NB4 (cell line): Measurements from ENCODE around the gene NOL11.

Source experiments
- DNase-seq: peaks from one replicate; pipeline ENCODE4 v3.0.0; 2010; ENCODE audit warnings: low read depth
- H3K4me3 ChIP-seq: one replicate; pipeline ENCODE4 v1.5.1; 2011; ENCODE audit warnings: mild to moderate bottlenecking, low read depth, low read length, moderate library complexity
- MYC ChIP-seq: IDR thresholded peaks from 2 replicates; pipeline ENCODE4 v1.6.1; 2011; ENCODE audit warnings: low read depth, low read length
- POLR2A ChIP-seq: IDR thresholded peaks from 2 replicates; pipeline ENCODE4 v1.6.1; 2011; ENCODE audit warnings: mild to moderate bottlenecking; ENCODE audit not compliant: insufficient read length; ENCODE audit errors: extremely low read depth
- TF ChIP-seq, protein P1 (sequence below): IDR thresholded peaks from 2 replicates; pipeline ENCODE4 v1.6.1; 2011; ENCODE audit warnings: low read depth, low read length
- TF ChIP-seq, protein P2 (sequence below): IDR thresholded peaks from one replicate; pipeline ENCODE4 v1.5.1; 2012; ENCODE audit warnings: low read depth, low read length

NOL11 gene

DNA sequence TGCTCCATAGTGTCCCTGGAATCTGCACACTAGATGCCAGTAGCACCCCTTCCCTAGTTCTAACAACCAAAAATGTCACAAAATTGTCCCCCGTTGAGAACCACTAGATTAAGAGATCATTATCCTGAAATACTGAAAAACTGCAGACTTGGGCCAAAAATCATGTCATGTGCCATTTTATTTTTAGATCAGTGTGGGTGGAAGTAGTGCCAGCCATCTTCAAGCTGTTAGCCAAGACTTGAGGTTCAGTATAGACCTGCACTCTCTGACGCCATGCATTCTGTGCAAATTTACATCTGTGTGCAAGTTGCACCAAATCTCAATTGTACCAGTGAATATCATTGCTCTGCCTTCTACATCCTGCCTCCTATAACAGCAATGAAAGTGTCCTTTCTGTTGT, 31.5 kb upstream of the NOL11 start:
- TF ChIP-seq MYC (no peak), POLR2A (no peak)
- TF ChIP-seq, protein P1, sequence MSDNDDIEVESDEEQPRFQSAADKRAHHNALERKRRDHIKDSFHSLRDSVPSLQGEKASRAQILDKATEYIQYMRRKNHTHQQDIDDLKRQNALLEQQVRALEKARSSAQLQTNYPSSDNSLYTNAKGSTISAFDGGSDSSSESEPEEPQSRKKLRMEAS, result no peak
- TF ChIP-seq, protein P2, sequence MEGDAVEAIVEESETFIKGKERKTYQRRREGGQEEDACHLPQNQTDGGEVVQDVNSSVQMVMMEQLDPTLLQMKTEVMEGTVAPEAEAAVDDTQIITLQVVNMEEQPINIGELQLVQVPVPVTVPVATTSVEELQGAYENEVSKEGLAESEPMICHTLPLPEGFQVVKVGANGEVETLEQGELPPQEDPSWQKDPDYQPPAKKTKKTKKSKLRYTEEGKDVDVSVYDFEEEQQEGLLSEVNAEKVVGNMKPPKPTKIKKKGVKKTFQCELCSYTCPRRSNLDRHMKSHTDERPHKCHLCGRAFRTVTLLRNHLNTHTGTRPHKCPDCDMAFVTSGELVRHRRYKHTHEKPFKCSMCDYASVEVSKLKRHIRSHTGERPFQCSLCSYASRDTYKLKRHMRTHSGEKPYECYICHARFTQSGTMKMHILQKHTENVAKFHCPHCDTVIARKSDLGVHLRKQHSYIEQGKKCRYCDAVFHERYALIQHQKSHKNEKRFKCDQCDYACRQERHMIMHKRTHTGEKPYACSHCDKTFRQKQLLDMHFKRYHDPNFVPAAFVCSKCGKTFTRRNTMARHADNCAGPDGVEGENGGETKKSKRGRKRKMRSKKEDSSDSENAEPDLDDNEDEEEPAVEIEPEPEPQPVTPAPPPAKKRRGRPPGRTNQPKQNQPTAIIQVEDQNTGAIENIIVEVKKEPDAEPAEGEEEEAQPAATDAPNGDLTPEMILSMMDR, result no peak
- no peak overlapping the region for H3K4me3 ChIP-seq

DNA sequence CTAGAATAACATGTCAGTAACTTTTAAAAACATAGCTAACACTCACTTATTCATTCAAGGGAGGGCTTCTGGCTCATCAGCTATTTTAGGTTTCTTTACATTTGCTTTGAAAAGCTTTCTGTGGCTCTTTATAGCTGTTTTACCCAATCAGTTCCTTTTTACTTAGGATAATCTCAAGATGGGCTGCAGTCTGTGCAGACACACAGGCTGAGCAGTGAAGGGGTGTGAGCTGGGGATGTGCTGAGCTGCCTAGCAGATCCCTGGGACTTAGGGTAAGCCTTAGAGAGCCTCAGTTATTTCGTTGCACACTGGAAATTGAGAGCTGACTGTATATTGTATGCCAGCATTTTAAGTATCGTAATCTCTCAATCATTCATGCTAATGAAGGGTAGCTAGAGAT, 30.2 kb upstream of the NOL11 start:
- TF ChIP-seq, protein P2, result no peak
- TF ChIP-seq MYC (no peak), POLR2A (no peak)
- TF ChIP-seq, protein P1, result no peak
- DNase-seq, result no peak
- no peak overlapping the region for H3K4me3 ChIP-seq

More for the DNA sequence above, 31.5 kb upstream of the NOL11 start:
- no peak for DNase-seq

DNA sequence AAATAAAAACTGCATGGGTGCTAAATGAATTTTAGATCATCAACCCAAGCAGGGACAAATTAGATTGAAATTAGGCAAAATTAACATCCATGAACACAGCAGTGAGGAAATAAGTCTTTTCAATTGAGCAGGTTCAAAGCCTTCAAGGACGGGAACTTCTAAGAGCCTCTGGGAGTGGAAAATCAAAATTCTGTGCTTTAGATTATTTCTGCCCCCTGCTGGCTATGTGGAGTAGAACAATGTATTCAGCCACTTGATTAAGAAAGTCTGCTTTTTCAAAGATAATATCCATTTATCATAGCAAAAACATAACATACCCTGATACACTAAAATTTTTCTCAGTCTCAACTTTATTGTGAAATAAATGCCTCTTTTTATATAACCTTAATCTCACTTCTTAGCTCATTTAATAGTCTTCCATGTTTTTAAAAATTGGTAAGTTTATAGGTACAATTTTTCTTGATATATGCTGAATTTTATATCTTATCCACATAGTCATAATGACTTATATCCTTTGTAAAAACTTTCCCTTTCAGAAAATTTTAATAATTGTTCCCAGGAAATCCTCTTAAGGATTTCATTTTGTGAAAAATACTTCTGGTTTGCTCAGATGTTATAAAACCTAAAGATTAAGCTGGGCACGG, 28.1 kb upstream of the NOL11 start:
- no peak overlapping the region for H3K4me3 ChIP-seq
- TF ChIP-seq, protein P2, result peak; percentile 67
- TF ChIP-seq, protein P1, result no peak
- DNase-seq, result peak; percentile 69

DNA sequence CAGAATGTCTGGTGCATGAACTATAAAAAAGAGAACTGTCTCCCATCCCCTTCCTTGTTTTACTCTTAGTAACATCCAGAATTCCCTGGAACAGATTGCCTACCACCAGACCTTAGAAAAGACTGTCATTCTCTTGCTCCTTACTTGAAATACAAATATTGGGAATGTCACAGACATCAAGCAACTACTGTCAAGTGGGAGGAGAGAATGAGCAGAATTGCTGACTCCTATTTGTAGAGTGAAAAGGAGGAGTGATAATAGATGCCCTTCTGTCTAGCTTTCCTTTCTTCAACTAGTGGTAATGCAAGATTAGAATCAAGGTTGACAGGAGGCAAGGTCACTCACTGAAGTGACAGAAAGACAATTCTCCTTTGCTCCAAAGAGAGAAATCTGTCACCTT, 23.9 kb upstream of the NOL11 start:
- DNase-seq, result no peak
- TF ChIP-seq, protein P1, result no peak
- TF ChIP-seq POLR2A, result no peak
- no peak for TF ChIP-seq MYC
- TF ChIP-seq, protein P2, result no peak
- H3K4me3 ChIP-seq, result no peak overlapping the region

DNA sequence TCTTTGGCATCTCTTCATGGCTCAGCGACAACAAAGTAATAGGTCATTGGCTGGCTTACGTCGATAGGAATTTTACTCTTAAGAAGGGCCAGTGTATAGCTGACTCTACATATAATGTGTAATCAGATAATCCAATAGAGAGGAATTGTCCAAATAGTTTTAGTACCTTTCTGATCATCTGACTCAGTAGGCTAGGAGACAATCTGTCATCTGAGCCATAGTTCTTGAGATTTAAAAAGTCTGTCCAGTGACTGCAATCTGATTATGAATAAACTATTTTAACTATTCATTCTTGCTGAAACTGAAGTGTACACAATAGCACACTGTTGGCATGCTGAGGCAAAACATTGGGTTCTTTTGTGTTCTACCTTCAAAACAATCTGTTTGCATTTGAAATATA, 21.4 kb upstream of the NOL11 start:
- H3K4me3 ChIP-seq, result no peak overlapping the region
- TF ChIP-seq, protein P1, result no peak
- TF ChIP-seq MYC (no peak), POLR2A (no peak)
- TF ChIP-seq, protein P2, result no peak
- DNase-seq, result no peak
